Pulmonary artery endothelial cell (primary cell): ENCODE results near the gene ZNF777. TPM values are rescaled to one million over a fixed set of nuclear protein-coding genes. Genes with fewer than 3 reads are reported as not detected.

Experiments used
- DNase-seq: peaks from one replicate; pipeline ENCODE4 v3.0.0-alpha.2; 2011; ENCODE audit warnings: low read depth, low spot score
- total RNA-seq: library from RNA; depleted of rRNA; stranded (reverse); fragments of >200 nt; gene quantifications from 2 replicates; pipeline ENCODE4 v1.2.3, GENCODE V29; 2014

The ZNF777 gene
- total RNA-seq, 1 donor from 2014 or later, result 4.0 TPM

DNA sequence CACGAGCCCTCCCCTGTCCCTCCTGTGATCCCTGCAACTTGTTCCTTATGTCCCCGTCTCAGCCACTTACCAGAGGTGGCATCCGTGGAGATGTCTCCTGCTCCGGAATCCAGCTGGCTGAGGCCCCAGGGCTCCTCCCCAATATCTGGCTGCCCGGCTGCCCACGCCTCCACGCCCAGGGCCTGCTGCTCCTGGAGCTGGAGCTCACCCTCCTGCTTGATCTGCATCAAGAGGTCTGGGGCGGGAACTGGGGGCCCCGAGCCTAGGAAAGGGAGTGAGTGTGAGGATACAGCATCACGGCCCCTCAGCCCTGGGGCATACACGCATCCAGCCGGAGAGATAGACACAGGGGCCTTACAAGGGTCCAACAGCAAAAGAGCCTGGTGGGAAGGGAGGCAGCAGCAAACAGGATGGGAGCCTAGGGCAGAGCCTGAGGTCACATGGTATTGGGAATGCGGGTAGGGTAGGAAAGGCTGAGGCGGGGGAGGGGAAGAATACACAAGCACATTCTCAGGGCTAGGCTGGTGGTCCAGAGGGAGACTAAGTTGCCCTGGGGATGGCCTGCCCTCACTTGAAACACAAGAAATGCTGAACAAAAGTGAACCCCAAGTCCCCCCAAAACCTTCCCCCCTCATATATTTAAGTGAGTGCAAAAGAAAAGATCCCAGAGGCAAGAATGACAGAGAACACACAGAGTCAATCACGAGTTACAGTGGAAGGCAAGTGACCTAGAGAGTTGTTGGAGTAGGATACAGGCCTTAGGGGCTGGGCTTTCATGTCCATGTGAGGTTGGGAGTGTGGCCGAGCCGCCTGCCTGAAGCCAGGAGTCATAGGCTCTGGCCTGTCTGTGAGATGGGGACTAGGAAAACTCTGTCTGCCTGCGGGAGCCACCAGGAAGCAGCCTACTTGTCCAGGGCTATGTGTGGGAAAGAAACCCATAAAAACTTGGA lies 16.9 kb upstream of the ZNF777 start:
- DNase-seq, result no peak

DNA sequence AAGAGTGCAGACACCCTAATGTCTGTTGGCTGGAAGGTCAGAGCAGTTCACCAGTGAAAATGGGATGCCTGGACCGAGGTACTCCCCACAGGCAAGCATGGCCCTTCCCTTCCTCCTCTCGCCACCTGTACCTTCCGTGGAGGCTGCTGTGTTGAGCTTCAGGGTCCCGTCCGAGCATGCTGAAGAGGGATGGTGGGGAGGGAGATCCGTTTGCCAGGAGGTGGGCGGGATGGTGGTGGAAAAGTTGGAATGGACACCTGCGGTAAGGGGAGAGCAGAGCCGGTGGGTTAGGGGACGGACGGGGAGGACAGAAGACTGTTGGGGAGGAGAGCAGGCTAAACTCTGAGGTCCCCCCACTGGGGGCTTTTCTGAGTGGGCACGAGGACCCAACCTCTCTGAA lies 15.9 kb upstream of the ZNF777 start:
- no peak for DNase-seq

GRCh38 chr7:149475121-149476045 lies 14.5 kb upstream of the ZNF777 start:
- no peak for DNase-seq

DNA sequence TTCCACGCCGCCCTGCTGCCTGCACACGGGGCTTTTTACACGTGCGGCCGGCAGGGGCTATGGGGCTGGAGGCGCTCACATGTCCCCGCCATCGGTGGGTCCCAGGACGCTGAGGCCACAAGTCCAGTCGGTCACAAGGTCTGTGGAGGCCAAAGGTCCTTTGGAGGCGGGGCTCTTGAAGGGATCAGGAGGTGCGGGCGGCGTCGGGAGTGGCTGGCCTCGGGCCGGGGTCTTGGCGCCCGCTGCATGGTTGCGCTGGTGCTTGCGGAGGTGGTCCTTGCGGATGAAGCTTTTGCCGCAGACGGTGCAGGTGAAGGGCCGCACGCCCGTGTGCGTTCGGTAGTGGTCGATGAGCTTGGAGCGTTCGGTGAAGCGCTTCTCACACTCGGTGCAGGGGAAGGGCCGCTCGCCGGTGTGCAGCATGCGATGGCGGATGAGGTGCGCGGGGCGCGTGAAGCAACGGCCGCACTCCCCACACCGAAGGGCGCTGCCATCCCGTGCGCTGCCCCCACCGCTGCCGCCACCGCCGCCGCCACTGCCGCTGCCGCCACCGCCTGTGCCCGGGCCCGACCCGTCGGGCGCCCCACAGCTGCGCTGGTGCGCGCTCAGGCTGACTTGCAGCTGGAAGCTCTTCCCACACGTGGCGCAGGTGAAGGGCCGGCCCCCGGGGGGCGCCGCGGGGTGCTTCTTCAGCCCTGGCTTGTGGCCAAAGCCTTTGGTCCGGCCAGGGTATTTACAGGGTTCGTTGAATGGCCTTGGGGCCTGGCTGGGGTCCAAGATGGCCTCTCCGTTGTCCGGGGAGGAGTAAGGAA lies 13.7 kb upstream of the ZNF777 start:
- no peak for DNase-seq

- DNase-seq, result no peak
Measured at GRCh38 chr7:149473251-149473650, 12.4 kb upstream of the ZNF777 start.

GRCh38 chr7:149471289-149471953 lies 10.6 kb upstream of the ZNF777 start:
- no peak for DNase-seq

DNA sequence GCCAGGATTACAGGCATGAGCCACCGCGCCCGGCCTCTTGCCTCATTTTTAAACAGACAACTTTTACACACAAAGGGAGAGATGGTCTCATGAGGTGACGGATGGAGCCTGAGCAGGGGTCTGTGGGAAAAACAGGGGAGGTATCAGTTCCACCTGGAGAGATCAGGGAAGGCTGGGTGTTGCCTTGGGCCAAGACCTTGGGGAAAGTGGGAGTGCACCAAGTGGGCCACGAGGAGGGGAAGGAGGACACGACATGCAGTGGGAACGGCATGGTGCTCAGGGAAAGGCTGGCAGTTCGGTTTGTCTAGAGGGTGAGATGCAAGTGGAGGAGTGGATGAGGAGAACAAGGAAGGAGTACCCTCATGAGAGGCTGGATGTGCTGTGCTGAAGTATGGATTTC lies 8.9 kb upstream of the ZNF777 start:
- DNase-seq, result no peak

GRCh38 chr7:149468208-149468607 lies 7.3 kb upstream of the ZNF777 start:
- DNase-seq, result no peak

DNA sequence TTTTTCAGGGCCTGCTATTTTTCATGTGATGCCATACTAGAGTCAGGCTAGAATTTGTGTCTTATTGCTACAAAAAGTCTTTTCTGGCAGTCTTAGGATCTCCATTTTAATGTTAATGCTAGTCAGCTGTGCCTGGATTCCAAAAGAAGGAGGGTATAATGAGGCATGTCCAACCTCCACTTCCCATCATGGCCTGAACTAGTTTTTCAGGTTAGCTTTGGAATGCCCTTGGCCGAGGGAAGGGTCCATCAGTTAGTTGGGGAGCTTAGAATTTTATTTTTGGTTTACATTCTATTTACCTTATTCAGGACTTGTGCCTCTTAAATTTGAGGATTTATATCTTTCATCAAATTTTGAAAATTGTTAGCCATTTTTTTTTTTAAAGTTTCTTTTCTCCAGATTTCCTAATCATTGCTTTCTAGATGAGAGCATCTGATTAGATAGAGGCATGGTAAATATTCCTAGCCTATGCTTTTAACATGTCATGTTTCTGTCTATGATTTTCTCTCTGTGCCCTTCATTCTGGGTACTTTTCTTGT lies 6.5 kb upstream of the ZNF777 start:
- DNase-seq, result no peak

DNA sequence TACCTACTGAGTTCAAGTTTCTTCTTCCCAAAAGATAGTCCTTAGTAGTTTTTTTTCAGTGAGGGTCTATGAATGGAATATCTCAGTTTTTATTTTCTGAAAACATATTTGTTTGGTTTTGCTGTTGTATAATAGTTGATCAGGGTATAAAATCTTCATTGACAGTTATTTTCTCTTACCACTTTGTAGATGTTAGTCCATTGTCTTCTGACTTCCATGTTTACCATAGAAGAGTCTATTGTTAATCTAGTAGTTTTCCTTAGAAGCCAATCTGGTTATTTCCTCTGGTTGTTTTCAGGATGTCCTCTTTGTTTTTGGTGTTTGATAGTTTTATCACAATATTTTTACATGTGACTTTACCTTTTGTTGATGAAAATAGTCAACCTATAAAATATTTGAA lies 5.5 kb upstream of the ZNF777 start:
- no peak for DNase-seq

- DNase-seq, result no peak
Measured at GRCh38 chr7:149463500-149464161, 2.8 kb upstream of the ZNF777 start.

DNA sequence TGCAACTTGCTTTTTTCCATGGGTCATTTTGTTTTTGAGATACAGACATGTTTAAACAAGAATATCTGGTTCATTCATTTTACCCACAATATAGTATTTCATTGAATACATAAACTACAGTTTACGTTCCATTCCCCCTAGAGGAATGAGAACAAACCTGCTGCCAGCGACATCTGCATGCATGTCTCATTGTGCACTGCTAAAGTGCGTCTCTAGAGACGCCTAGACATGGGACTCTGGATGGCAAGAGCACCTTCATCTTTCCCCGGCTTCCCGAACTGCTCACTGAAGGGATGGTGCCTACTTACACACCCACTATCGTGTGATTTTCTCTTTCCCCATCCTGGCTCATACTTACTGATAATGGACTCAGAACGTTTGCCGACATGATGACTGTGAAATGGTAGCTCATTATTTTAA lies 1.2 kb upstream of the ZNF777 start:
- DNase-seq, result no peak

DNA sequence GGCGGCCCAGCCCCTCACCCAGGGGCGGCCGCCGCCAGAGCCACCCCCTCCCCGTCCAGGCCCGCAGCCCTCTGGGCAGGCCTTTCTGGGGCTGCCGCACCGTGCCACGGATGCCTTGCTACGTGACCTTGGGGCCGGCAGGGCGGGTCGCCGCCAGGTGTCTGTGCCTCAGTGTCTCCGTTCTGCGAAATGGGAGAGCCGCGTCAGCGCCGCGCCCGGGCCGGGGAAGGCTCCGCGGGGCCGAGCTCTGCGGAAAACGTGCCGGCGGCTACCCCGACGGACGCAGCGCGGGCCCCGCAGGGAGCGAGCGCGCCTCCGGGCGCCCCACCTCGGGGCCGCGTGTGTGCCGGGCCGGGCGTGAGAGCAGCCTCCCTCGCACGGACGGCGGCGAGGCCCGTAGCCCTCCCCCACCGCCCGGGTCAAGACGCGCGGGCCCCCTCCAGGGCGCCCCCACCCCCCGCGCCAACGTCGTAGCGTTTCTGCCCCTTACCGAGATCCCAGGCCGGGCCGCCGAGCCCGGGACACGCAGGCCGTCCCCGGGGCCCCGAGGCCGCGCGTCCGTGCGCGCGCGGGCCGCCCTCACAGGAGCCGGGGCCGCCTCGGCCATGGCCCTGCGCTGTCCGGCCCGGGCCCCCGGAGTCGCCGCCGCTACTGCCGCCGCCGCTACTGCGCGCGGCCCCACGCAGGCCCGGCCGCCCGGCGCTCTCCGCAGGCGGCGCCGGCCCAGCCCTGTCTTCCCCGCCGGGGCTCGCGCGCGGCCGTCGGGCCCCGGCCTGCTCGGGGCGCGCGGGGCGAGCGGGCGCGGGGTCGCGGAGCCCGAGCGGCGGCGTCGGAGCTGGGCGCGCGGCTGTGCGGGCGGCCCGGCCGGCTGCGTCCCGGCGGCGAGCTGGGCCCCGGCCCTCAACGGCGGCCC lies 1.1 kb downstream of the ZNF777 start:
- DNase-seq, result no peak

- DNase-seq, result no peak
Measured at GRCh38 chr7:149459201-149459539, 1.7 kb downstream of the ZNF777 start.

- DNase-seq, result no peak
Measured at GRCh38 chr7:149458235-149458634, 2.6 kb downstream of the ZNF777 start.

GRCh38 chr7:149457766-149458165 lies 3.1 kb downstream of the ZNF777 start:
- DNase-seq, result no peak

GRCh38 chr7:149456506-149457421 lies 4.1 kb downstream of the ZNF777 start:
- no peak for DNase-seq
